ENCODE data around the gene DNAJC27. TPM values are rescaled to one million over a fixed set of nuclear protein-coding genes. Genes with fewer than 3 reads are reported as not detected.
"Not testable (repeated sequence)": the region's sequence is repeated elsewhere in the genome, so short reads cannot be mapped to it uniquely, and the experiment has no call there.

Gene DNAJC27
- total RNA-seq, 1 experiment from 2014 or later = 5.1 TPM

- peaks cover 24% of the 10 kb centered on the region for H3F3A ChIP-seq (ENCODE audit: insufficient read depth, low read depth)
- no peaks in the 10 kb centered on the region for H3K79me2 ChIP-seq (ENCODE audit: low read depth)
- no peak overlapping the region for H3K4me3 ChIP-seq
- POLR2A ChIA-PET (ENCODE audit: unreplicated experiment) = no interaction called here
- peaks cover 21% of the 10 kb centered on the region for H3K4me1 ChIP-seq (replicated peaks; ENCODE audit: insufficient read depth)
- intact Hi-C loops (cut with micrococcal nuclease; ENCODE audit: unreplicated experiment) = no loop called here
- H3K4me2 ChIP-seq = no peak overlapping the region
- H3K9me2 ChIP-seq (ENCODE audit: insufficient read depth) = no peaks in the 10 kb centered on the region
- H3K27ac ChIP-seq = no peak overlapping the region
- TF ChIP-seq CTCF (conservative IDR thresholded peaks at IDR 0.05) (no peak), EZH2 (IDR thresholded peaks at IDR 0.05; ENCODE audit: low read depth) (no peak)
- CTCF ChIA-PET = no interaction called here
- DNase-seq = no peak
- no TSS peak for BruUV-seq (replicated peaks)
- H3K9me3 ChIP-seq (ENCODE audit: insufficient read depth, low read depth) = no peaks in the 10 kb centered on the region
- no peaks in the 10 kb centered on the region for H4K20me1 ChIP-seq (ENCODE audit: insufficient read depth)
- no peak overlapping the region for H2AFZ ChIP-seq
- no peaks in the 10 kb centered on the region for H3K36me3 ChIP-seq (ENCODE audit: low read depth)
- no peaks in the 10 kb centered on the region for H3K27me3 ChIP-seq (ENCODE audit: insufficient read depth, low read depth)
These were observed 29.0 kb upstream of the DNAJC27 start for GRCh38 chr2:25000503-25001324.

GRCh38 chr2:25000036-25000435, 28.3 kb upstream of the DNAJC27 start:
- H3F3A ChIP-seq (ENCODE audit: insufficient read depth, low read depth) = peaks cover 24% of the 10 kb centered on the region
- H4K20me1 ChIP-seq (ENCODE audit: insufficient read depth) = no peaks in the 10 kb centered on the region
- no peak overlapping the region for H3K4me3 ChIP-seq
- no peak overlapping the region for H3K27ac ChIP-seq
- ChIA-PET POLR2A (ENCODE audit: unreplicated experiment) (no interaction called here), CTCF (no interaction called here)
- TF ChIP-seq CTCF (conservative IDR thresholded peaks at IDR 0.05) (no peak), EZH2 (IDR thresholded peaks at IDR 0.05; ENCODE audit: low read depth) (no peak)
- no peaks in the 10 kb centered on the region for H3K9me2 ChIP-seq (ENCODE audit: insufficient read depth)
- H3K27me3 ChIP-seq (ENCODE audit: insufficient read depth, low read depth) = no peaks in the 10 kb centered on the region
- intact Hi-C loops (cut with micrococcal nuclease; ENCODE audit: unreplicated experiment) = no loop called here
- no peak for DNase-seq
- no peaks in the 10 kb centered on the region for H3K36me3 ChIP-seq (ENCODE audit: low read depth)
- no peak overlapping the region for H2AFZ ChIP-seq
- no peak overlapping the region for H3K4me2 ChIP-seq
- no peaks in the 10 kb centered on the region for H3K79me2 ChIP-seq (ENCODE audit: low read depth)
- H3K4me1 ChIP-seq (replicated peaks; ENCODE audit: insufficient read depth) = peaks cover 21% of the 10 kb centered on the region
- no TSS peak for BruUV-seq (replicated peaks)
- no peaks in the 10 kb centered on the region for H3K9me3 ChIP-seq (ENCODE audit: insufficient read depth, low read depth)

DNA sequence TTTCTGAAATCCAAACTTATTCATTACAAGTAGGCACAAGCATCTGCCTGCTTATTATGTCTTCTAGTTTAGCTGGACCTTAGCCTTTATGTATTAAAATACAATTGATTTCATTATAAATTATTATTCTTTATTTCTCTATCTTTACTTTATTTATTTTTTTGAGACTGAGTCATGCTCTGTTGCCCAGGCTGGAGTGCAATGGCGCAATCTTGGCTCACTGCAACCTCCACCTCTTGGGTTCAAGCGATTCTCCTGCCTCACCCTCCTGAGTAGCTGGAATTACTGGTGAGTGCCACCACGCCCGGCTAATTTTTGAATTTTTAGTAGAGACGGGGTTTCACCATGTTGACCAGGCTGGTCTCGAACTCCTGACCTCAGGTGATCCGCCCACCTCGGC, 27.3 kb upstream of the DNAJC27 start:
- DNase-seq; H3K27ac ChIP-seq; CTCF ChIA-PET; intact Hi-C loops (cut with micrococcal nuclease; ENCODE audit: unreplicated experiment); H3K36me3 ChIP-seq (ENCODE audit: low read depth); BruUV-seq (replicated peaks); H3K27me3 ChIP-seq (ENCODE audit: insufficient read depth, low read depth); H3K9me3 ChIP-seq (ENCODE audit: insufficient read depth, low read depth); H3K9me2 ChIP-seq (ENCODE audit: insufficient read depth); H3K4me2 ChIP-seq; H3K79me2 ChIP-seq (ENCODE audit: low read depth); POLR2A ChIA-PET (ENCODE audit: unreplicated experiment); H2AFZ ChIP-seq; H4K20me1 ChIP-seq (ENCODE audit: insufficient read depth); H3K4me3 ChIP-seq: not testable (repeated sequence)
- Histone ChIP-seq H3K4me1 (replicated peaks; ENCODE audit: insufficient read depth) (peaks cover 21% of the 10 kb centered on the region), H3F3A (ENCODE audit: insufficient read depth, low read depth) (peaks cover 24% of the 10 kb centered on the region)
